Mesenchymal stem cell (in vitro differentiated cells and primary cell): ENCODE data around the gene CLEC16A.

ENCODE experiments used
- DNase-seq: peaks from one replicate; pipeline ENCODE4 v3.0.0-alpha.2; 2013
- H2AFZ ChIP-seq: one replicate; pipeline ENCODE4 v1.6.1; 2013; ENCODE audit warnings: low read depth, mild to moderate bottlenecking, control low read depth, inconsistent platforms, low read length, moderate library complexity
- H2AK5ac ChIP-seq: 2 replicates; pipeline ENCODE4 v1.6.1; 2013; ENCODE audit warnings: low read length, moderate library complexity, mild to moderate bottlenecking, inconsistent platforms; ENCODE audit not compliant: severe bottlenecking
- H2BK120ac ChIP-seq: one replicate; pipeline ENCODE4 v1.6.1; 2013; ENCODE audit warnings: low read depth, mild to moderate bottlenecking, inconsistent platforms, low read length, moderate library complexity
- H2BK12ac ChIP-seq, 2 experiments: one replicate each; pipeline ENCODE4 v1.6.1; 2013; ENCODE audit warnings: inconsistent platforms in 2 of 2, low read length in 2 of 2, mild to moderate bottlenecking in 2 of 2, moderate library complexity in 2 of 2, control low read depth in 1 of 2
- H2BK15ac ChIP-seq: one replicate; pipeline ENCODE4 v1.6.1; 2013; ENCODE audit warnings: mild to moderate bottlenecking, low read depth, inconsistent platforms; ENCODE audit not compliant: poor library complexity, severe bottlenecking
- H2BK5ac ChIP-seq: 2 replicates; pipeline ENCODE4 v1.6.1; 2013; ENCODE audit warnings: low read depth, mild to moderate bottlenecking, low read length, control low read depth, inconsistent platforms; ENCODE audit not compliant: poor library complexity, severe bottlenecking
- H3K14ac ChIP-seq, 2 experiments: one replicate each; pipeline ENCODE4 v1.6.1; 2013; ENCODE audit warnings: inconsistent platforms in 2 of 2, low read length in 2 of 2, control low read depth in 1 of 2, mild to moderate bottlenecking in 1 of 2, moderate library complexity in 1 of 2
- H3K18ac ChIP-seq, 2 experiments: one replicate each; pipeline ENCODE4 v1.6.1; 2013; ENCODE audit warnings: inconsistent platforms in 2 of 2, low read length in 2 of 2, control low read depth in 1 of 2, low read depth in 1 of 2, mild to moderate bottlenecking in 1 of 2
- H3K23ac ChIP-seq, 2 experiments: one replicate each; pipeline ENCODE4 v1.6.1; 2013; ENCODE audit warnings: inconsistent platforms in 2 of 2, low read length in 2 of 2, mild to moderate bottlenecking in 2 of 2, moderate library complexity in 2 of 2, control low read depth in 1 of 2
- H3K27ac ChIP-seq: 2 replicates; pipeline ENCODE4 v1.5.1; 2013; ENCODE audit warnings: mild to moderate bottlenecking, moderate library complexity, low read length, control low read depth, inconsistent platforms; ENCODE audit not compliant: poor library complexity, severe bottlenecking
- H3K27me3 ChIP-seq, 2 experiments: 2 replicates each; pipeline versions ENCODE4 v1.6.1 to v1.7.0; 2013; ENCODE audit warnings: low read length in 2 of 2, mild to moderate bottlenecking in 2 of 2, moderate library complexity in 2 of 2, control low read depth in 1 of 2, inconsistent platforms in 1 of 2; ENCODE audit not compliant: control insufficient read depth in 1 of 2, insufficient read depth in 1 of 2
- H3K36me3 ChIP-seq, 2 experiments: 2 replicates each; pipeline versions ENCODE4 v1.6.1 to v1.7.0; 2013; ENCODE audit warnings: low read length in 2 of 2, control low read depth in 1 of 2, inconsistent platforms in 1 of 2, low read depth in 1 of 2, mild to moderate bottlenecking in 1 of 2; ENCODE audit not compliant: insufficient read depth in 2 of 2, control insufficient read depth in 1 of 2
- H3K4ac ChIP-seq, 2 experiments: one replicate each; pipeline ENCODE4 v1.6.1; 2013; ENCODE audit warnings: inconsistent platforms in 2 of 2, low read length in 2 of 2, mild to moderate bottlenecking in 2 of 2, moderate library complexity in 2 of 2, control low read depth in 1 of 2, low read depth in 1 of 2
- H3K4me1 ChIP-seq: 2 replicates; pipeline ENCODE4 v1.6.1; 2013; ENCODE audit warnings: low read depth, low read length, control low read depth; ENCODE audit not compliant: control insufficient read depth, insufficient read depth
- H3K4me2 ChIP-seq: 2 replicates; pipeline ENCODE4 v1.6.1; 2013; ENCODE audit warnings: low read length, mild to moderate bottlenecking, inconsistent platforms; ENCODE audit not compliant: poor library complexity, severe bottlenecking
- H3K4me3 ChIP-seq, 2 experiments: 2 replicates each; pipeline versions ENCODE4 v1.5.1 to v1.7.0; 2013; ENCODE audit warnings: low read length in 2 of 2, mild to moderate bottlenecking in 2 of 2, control low read depth in 1 of 2, low read depth in 1 of 2; ENCODE audit not compliant: insufficient read depth in 1 of 2
- H3K79me1 ChIP-seq: replicated peaks from 2 replicates; pipeline ENCODE4 v1.6.1; 2013; ENCODE audit warnings: mild to moderate bottlenecking, control low read depth, low read length, inconsistent platforms; ENCODE audit not compliant: poor library complexity, severe bottlenecking
- H3K9ac ChIP-seq: 2 replicates; pipeline ENCODE4 v1.7.0; 2013; ENCODE audit warnings: mild to moderate bottlenecking, low read length, moderate library complexity
- H3K9me3 ChIP-seq: 2 replicates; pipeline ENCODE4 v1.7.0; 2013; ENCODE audit warnings: mild to moderate bottlenecking, low read length; ENCODE audit not compliant: control insufficient read depth
- H4K8ac ChIP-seq: one replicate; pipeline ENCODE4 v1.6.1; 2013; ENCODE audit warnings: inconsistent platforms, mild to moderate bottlenecking, low read length, moderate library complexity
- H4K91ac ChIP-seq: one replicate; pipeline ENCODE4 v1.6.1; 2013; ENCODE audit warnings: mild to moderate bottlenecking, low read length, inconsistent platforms
- WGBS: methylation state at CpG from one replicate; pipeline ENCODE4 v1.1.7; 2013; ENCODE audit warnings: mixed read lengths; 5-methylcytosine and 5-hydroxymethylcytosine counted together

Gene CLEC16A

DNA sequence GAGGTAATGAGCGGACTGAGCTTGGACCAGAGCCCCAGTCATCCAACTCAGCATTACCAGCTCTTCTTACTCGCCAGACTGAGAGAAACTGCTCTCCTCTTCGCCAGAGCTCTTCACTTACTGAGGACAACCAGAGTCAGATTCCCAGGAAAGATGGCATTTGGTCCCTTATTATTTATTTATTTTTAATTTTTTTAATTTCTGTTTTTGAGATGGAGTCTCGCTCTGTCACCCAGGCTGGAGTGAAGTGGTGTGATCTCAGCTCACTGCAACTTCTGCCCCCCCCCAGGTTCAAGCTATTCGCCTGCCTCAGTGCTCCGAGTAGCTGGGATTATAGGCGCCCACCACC, 25.4 kb upstream of the CLEC16A start:
- DNase-seq: no peak
- Histone ChIP-seq H2AK5ac (no peak overlapping the region), H3K9me3 (no peaks in the 10 kb centered on the region), H3K4ac (no peak overlapping the region), H3K4me1 (peaks cover 7% of the 10 kb centered on the region), H3K14ac (no peak overlapping the region), H2BK12ac (no peak overlapping the region), H3K36me3 (peaks cover 15% of the 10 kb centered on the region in 2 experiments), H3K4me3 (no peak overlapping the region), H3K27ac (no peak overlapping the region), H2BK120ac (no peak overlapping the region), H3K23ac (no peak overlapping the region), H3K4me2 (no peak overlapping the region), H4K8ac (no peak overlapping the region), H3K18ac (no peak overlapping the region), H4K91ac (no peak overlapping the region), H3K9ac (no peak overlapping the region), H2BK15ac (no peak overlapping the region), H3K27me3 (peaks cover 0 to 19% of the 10 kb centered on the region in 2 experiments), H2AFZ (no peak overlapping the region), H3K79me1 (no peaks in the 10 kb centered on the region), H2BK5ac (no peak overlapping the region)
- 77% methylated on average over 5 of the region's 7 CpGs for WGBS

DNA sequence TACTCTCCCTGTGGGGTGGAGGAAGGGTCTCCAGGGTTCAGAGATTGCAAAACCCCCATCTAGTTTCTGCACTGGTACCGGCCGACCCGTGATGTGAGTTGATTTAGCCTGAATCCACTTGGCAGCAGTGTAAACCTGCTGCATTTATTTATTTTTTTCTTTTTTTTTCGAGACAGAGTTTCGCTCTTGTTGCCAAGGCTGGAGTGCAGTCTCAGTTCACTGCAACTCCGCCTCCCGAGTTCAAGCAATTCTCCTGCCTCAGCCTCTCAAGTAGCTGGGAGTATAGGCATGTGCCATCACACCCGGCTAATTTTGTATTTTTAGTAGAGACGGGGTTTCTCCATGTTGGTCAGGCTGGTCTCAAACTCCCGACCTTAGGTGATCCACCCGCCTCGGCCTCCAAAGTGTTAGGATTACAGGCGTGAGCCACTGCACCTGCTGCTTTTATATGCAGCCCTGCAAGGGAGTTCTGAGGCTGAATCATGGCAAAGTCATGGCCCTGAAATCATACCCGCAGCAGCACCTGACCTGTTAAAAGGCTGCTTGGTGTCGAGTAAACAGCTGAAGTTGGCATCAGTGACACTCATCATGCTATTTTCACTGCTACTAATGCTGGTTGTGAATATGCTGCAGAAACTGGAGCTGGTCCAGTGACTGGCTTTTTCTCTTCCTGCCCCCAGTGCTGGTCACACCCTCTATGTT, 23.5 kb upstream of the CLEC16A start:
- H2AFZ ChIP-seq: no peak overlapping the region
- H3K23ac ChIP-seq: no peak overlapping the region
- H3K9me3 ChIP-seq: peaks cover 6% of the 10 kb centered on the region
- 95% methylated on average over 15 of the region's 15 CpGs for WGBS
- H3K9ac ChIP-seq: no peak overlapping the region
- H3K4me3 ChIP-seq: no peak overlapping the region
- H2BK5ac ChIP-seq: no peak overlapping the region
- no peak overlapping the region for H2BK15ac ChIP-seq
- H3K36me3 ChIP-seq: peaks cover 29 to 31% of the 10 kb centered on the region in 2 experiments
- H2AK5ac ChIP-seq: no peak overlapping the region
- H3K18ac ChIP-seq: no peak overlapping the region
- H3K27ac ChIP-seq: no peak overlapping the region
- H4K8ac ChIP-seq: no peak overlapping the region
- peaks cover 7% of the 10 kb centered on the region for H3K4me1 ChIP-seq
- no peak overlapping the region for H3K4ac ChIP-seq
- no peak overlapping the region for H3K4me2 ChIP-seq
- H3K79me1 ChIP-seq: no peaks in the 10 kb centered on the region
- no peak overlapping the region for H2BK12ac ChIP-seq
- peaks cover 0 to 11% of the 10 kb centered on the region in 2 experiments for H3K27me3 ChIP-seq
- H3K14ac ChIP-seq: no peak overlapping the region
- no peak overlapping the region for H4K91ac ChIP-seq
- no peak for DNase-seq
- no peak overlapping the region for H2BK120ac ChIP-seq

DNA sequence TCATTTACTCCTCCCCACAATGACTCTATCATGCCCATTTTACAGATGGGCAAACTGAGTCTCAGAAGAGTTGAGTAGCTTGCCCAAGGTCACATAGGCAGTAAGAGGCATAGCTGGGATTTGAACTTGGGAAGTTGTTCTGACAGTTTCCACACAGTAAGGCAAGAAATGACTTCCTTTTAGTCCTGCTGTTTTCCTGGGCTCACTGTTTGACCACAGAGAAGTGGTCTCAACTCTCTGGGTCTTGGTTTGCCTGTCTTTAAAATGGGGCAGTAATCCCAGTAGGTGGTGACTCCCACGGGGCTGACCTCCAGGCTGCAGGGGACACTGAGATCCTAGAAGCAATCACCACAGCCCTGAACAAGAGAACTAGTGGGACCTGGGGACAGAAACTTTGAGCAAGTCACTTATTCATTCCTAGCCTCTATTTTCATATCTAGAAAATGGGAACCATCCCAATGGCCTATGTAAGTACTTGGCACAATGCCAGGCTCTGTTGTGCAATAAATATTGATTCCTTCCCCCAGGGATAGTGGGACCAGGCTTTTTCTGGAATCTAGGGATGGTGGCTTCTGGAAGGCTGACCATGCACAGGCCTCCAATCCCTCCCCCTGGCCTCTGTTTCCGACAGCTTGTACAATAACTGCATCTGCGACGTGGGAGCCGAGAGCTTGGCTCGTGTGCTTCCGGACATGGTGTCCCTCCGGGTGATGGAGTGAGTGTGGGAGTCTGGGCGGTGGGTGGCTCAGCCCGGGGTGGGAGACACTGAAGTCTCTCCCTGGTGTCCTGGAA, 22.6 kb upstream of the CLEC16A start:
- Histone ChIP-seq H4K91ac (no peak overlapping the region), H2AFZ (no peak overlapping the region), H3K4ac (no peak overlapping the region), H4K8ac (no peak overlapping the region), H3K36me3 (peaks cover 35 to 38% of the 10 kb centered on the region in 2 experiments), H2BK12ac (no peak overlapping the region), H2BK5ac (no peak overlapping the region), H3K4me3 (no peak overlapping the region), H2BK120ac (no peak overlapping the region), H3K4me2 (no peak overlapping the region), H3K9ac (peak overlapping the region; percentile 15), H3K14ac (no peak overlapping the region), H3K9me3 (peaks cover 6% of the 10 kb centered on the region), H3K23ac (no peak overlapping the region), H3K27ac (no peak overlapping the region), H2AK5ac (no peak overlapping the region), H3K18ac (no peak overlapping the region), H3K79me1 (no peaks in the 10 kb centered on the region), H3K4me1 (peaks cover 7% of the 10 kb centered on the region), H3K27me3 (peaks cover 0 to 6% of the 10 kb centered on the region in 2 experiments), H2BK15ac (no peak overlapping the region)
- 94% methylated on average over 10 of the region's 10 CpGs for WGBS
- no peak for DNase-seq

DNA sequence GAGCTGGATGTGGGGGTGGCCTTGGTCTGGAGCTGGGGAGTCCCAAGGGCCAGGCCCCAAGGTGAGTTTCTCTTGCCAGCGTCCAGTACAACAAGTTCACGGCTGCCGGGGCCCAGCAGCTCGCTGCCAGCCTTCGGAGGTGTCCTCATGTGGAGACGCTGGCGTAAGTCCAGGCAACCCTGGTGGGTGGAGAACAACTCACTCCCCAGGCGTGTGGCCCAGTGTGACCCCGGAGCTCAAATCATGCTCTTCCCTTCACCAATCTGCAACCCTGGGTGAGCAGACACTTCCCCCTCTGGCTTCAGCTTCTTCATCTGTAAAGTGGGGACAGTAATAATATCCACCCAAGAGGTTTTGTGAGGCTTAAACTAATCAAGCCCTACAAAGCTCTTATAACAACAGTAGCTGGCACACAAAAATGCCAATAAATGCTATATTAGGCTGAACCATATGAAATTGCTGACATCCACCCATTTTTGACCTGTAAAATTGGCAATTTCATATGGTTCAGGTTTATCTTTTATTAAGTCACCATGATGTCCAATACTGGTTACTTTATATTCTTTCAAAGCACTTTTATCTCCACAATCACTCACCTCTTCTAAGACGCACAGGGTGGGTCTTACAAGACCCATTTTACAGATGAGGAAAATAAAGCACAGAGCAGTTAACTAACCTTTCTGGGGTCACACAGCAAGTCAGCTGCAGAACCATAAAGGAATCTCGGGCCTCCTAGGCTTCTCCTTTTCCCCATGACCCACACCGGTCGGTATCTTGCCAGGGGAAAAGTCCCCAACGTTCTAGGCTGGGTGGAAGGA, 21.8 kb upstream of the CLEC16A start:
- no peak overlapping the region for H3K27ac ChIP-seq
- H3K36me3 ChIP-seq: peaks cover 38 to 46% of the 10 kb centered on the region in 2 experiments
- H3K27me3 ChIP-seq: peaks cover 0 to 6% of the 10 kb centered on the region in 2 experiments
- no peak overlapping the region for H2BK12ac ChIP-seq
- H2BK120ac ChIP-seq: no peak overlapping the region
- no peak overlapping the region for H3K23ac ChIP-seq
- H4K8ac ChIP-seq: no peak overlapping the region
- H2BK15ac ChIP-seq: no peak overlapping the region
- peaks cover 6% of the 10 kb centered on the region for H3K9me3 ChIP-seq
- H3K4me3 ChIP-seq: no peak overlapping the region
- H4K91ac ChIP-seq: no peak overlapping the region
- DNase-seq: no peak
- H2AK5ac ChIP-seq: no peak overlapping the region
- H3K18ac ChIP-seq: no peak overlapping the region
- no peak overlapping the region for H3K14ac ChIP-seq
- WGBS: 95% methylated on average over 11 of the region's 14 CpGs
- peaks cover 7% of the 10 kb centered on the region for H3K4me1 ChIP-seq
- H3K9ac ChIP-seq: peak overlapping the region; percentile 15
- no peak overlapping the region for H2AFZ ChIP-seq
- no peaks in the 10 kb centered on the region for H3K79me1 ChIP-seq
- H3K4me2 ChIP-seq: no peak overlapping the region
- H3K4ac ChIP-seq: no peak overlapping the region
- H2BK5ac ChIP-seq: no peak overlapping the region
